Measurements from ENCODE around the gene HPS4. TPM values are rescaled to one million over a fixed set of nuclear protein-coding genes. Genes with fewer than 3 reads are reported as not detected.

HPS4 gene
- total RNA-seq, 1 experiment from 2014 or later = 35.4 TPM

GRCh38 chr22:26426924-26427323 lies 56.7 kb downstream of the HPS4 start:
- Histone ChIP-seq H3K9me2 (ENCODE audit: insufficient read depth) (no peaks in the 10 kb centered on the region), H4K20me1 (ENCODE audit: insufficient read depth) (no peaks in the 10 kb centered on the region), H3K27me3 (ENCODE audit: insufficient read depth, low read length) (no peaks in the 10 kb centered on the region; the same call in 1 of the 2 replicates), H2AFZ (ENCODE audit: low read depth, low read length, poor library complexity, severe bottlenecking) (no peak overlapping the region), H3K4me3 (replicated peaks in 1 of 2; ENCODE audit: low read depth in 1 of 2, low read length in 2 of 2) (no peak overlapping the region), H3K4me2 (ENCODE audit: low read length) (no peak overlapping the region), H3K27ac (ENCODE audit: low read depth, low read length) (no peak overlapping the region), H3K36me3 (ENCODE audit: control insufficient read depth in 1 of 2, insufficient read depth in 2 of 2, low read length in 2 of 2) (no peaks in the 10 kb centered on the region), H3K9me3 (ENCODE audit: control insufficient read depth in 1 of 2, insufficient read depth in 1 of 2, low read depth in 1 of 2, low read length in 2 of 2) (peaks cover 8 to 10% of the 10 kb centered on the region in 2 experiments; a peak in 2 of 4 replicates), H3K79me2 (ENCODE audit: insufficient read depth, low read length) (no peaks in the 10 kb centered on the region), H3K4me1 (ENCODE audit: control insufficient read depth in 1 of 2, insufficient read depth in 2 of 2, low read length in 2 of 2) (peaks cover 6 to 17% of the 10 kb centered on the region in 2 experiments), H3K9ac (ENCODE audit: low read length) (no peak overlapping the region)
- RAD21 ChIA-PET (ENCODE audit: low non-redundant PET in 1 of 2, low total read pairs in 2 of 2, uncharacterized antibody in 2 of 2, unreplicated experiment in 2 of 2) = no interaction called here
- ATAC-seq (no peak), DNase-seq (ENCODE audit: low read depth, low spot score) (no peak)
- CTCF ChIA-PET = no interaction called here
- POLR2A ChIA-PET = no interaction called here
- TF ChIP-seq, protein P1, sequence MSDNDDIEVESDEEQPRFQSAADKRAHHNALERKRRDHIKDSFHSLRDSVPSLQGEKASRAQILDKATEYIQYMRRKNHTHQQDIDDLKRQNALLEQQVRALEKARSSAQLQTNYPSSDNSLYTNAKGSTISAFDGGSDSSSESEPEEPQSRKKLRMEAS (IDR thresholded peaks at IDR 0.05) = no peak
- intact Hi-C loops (cut with micrococcal nuclease) = no loop called here
- no TSS peak for BruUV-seq (replicated peaks)

- RAD21 ChIA-PET (ENCODE audit: low non-redundant PET in 1 of 2, low total read pairs in 2 of 2, uncharacterized antibody in 2 of 2, unreplicated experiment in 2 of 2) = no interaction called here
- Histone ChIP-seq H2AFZ (ENCODE audit: low read depth, low read length, poor library complexity, severe bottlenecking) (no peak overlapping the region), H3K27ac (ENCODE audit: low read depth, low read length) (no peak overlapping the region), H3K36me3 (ENCODE audit: control insufficient read depth in 1 of 2, insufficient read depth in 2 of 2, low read length in 2 of 2) (no peaks in the 10 kb centered on the region), H3K27me3 (ENCODE audit: insufficient read depth, low read length) (peaks cover 43% of the 10 kb centered on the region), H3K9ac (ENCODE audit: low read length) (no peak overlapping the region), H3K4me2 (ENCODE audit: low read length) (no peak overlapping the region), H3K79me2 (ENCODE audit: insufficient read depth, low read length) (no peaks in the 10 kb centered on the region), H3K9me2 (ENCODE audit: insufficient read depth) (no peaks in the 10 kb centered on the region), H3K4me1 (ENCODE audit: control insufficient read depth in 1 of 2, insufficient read depth in 2 of 2, low read length in 2 of 2) (peaks cover 11 to 14% of the 10 kb centered on the region in 2 experiments), H3K9me3 (ENCODE audit: control insufficient read depth in 1 of 2, insufficient read depth in 1 of 2, low read depth in 1 of 2, low read length in 2 of 2) (peaks cover 8 to 10% of the 10 kb centered on the region in 2 experiments; a peak in 2 of 4 replicates), H4K20me1 (ENCODE audit: insufficient read depth) (no peaks in the 10 kb centered on the region), H3K4me3 (replicated peaks in 1 of 2; ENCODE audit: low read depth in 1 of 2, low read length in 2 of 2) (no peak overlapping the region)
- CTCF ChIA-PET = no interaction called here
- ATAC-seq (no peak), DNase-seq (ENCODE audit: low read depth, low spot score) (no peak)
- TF ChIP-seq CBX3 (IDR thresholded peaks at IDR 0.05; ENCODE audit: low read depth) (no peak), SRF (IDR thresholded peaks at IDR 0.05; ENCODE audit: low read depth) (no peak), EZH2phosphoT487 (IDR thresholded peaks at IDR 0.05; ENCODE audit: borderline replicate concordance) (no peak), CEBPB (IDR thresholded peaks at IDR 0.05; ENCODE audit: low read depth) (no peak), RAD21 (IDR thresholded peaks at IDR 0.05; ENCODE audit: low read depth) (no peak), ATF3 (IDR thresholded peaks at IDR 0.05) (no peak)
- TF ChIP-seq, protein P2, sequence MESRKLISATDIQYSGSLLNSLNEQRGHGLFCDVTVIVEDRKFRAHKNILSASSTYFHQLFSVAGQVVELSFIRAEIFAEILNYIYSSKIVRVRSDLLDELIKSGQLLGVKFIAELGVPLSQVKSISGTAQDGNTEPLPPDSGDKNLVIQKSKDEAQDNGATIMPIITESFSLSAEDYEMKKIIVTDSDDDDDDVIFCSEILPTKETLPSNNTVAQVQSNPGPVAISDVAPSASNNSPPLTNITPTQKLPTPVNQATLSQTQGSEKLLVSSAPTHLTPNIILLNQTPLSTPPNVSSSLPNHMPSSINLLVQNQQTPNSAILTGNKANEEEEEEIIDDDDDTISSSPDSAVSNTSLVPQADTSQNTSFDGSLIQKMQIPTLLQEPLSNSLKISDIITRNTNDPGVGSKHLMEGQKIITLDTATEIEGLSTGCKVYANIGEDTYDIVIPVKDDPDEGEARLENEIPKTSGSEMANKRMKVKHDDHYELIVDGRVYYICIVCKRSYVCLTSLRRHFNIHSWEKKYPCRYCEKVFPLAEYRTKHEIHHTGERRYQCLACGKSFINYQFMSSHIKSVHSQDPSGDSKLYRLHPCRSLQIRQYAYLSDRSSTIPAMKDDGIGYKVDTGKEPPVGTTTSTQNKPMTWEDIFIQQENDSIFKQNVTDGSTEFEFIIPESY (IDR thresholded peaks at IDR 0.05; ENCODE audit: extremely low read depth, insufficient replicate concordance, low read length) = no peak
- intact Hi-C loops (cut with micrococcal nuclease) = no loop called here
- no TSS peak for BruUV-seq (replicated peaks)
- POLR2A ChIA-PET = no interaction called here
These were observed 65.0 kb downstream of the HPS4 start for GRCh38 chr22:26418620-26419019.
